Fibroblast of gingiva (primary cell): ENCODE data around the gene CXorf49B.
"Not testable (repeated sequence)": the region's sequence is repeated elsewhere in the genome, so short reads cannot be mapped to it uniquely, and the experiment has no call there.

Experiments used
- DNase-seq: peaks from one replicate; pipeline ENCODE4 v3.0.0-alpha.2; 2011; ENCODE audit warnings: low read depth

Gene CXorf49B

DNA sequence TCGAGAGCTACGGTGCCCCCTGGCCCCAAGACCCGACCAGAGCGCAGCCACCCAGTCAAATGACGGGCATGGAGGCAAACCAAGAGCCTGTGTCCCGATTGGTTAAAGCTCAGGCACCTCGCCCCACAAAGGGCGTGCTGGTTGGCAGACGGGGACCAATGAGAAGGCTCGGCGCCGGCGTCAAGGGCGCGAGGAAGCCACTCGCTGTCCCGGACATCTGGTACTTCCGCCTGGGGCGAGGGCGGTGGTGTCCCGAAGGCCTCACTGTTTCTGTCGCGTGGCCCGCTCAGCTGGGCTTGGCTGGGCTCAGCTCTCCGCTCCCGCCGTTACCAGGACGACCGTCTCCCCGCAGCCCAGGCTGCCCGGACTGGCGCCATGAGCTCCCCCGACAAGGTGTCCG, at the start of gene CXorf49B:
TSS of gene CXorf49B (plus strand) at position 301 of the 400 bp plus-strand sequence. CDS start at position 376, 75 bp downstream.
- not testable (repeated sequence) for DNase-seq

- DNase-seq: not testable (repeated sequence)
Measured at GRCh38 chrX:71714064-71714463, 49.1 kb upstream of the CXorf49B start.

GRCh38 chrX:71715551-71715950, 47.6 kb upstream of the CXorf49B start:
- DNase-seq: not testable (repeated sequence)

GRCh38 chrX:71716323-71716722, 46.8 kb upstream of the CXorf49B start:
- DNase-seq: not testable (repeated sequence)

- DNase-seq: not testable (repeated sequence)
Measured at GRCh38 chrX:71718185-71718584, 45.0 kb upstream of the CXorf49B start, which contains the start of gene CXorf49. Gene CXorf49 (minus strand): TSS chrX:71718285. CDS start chrX:71718151, 134 bp downstream.

DNA sequence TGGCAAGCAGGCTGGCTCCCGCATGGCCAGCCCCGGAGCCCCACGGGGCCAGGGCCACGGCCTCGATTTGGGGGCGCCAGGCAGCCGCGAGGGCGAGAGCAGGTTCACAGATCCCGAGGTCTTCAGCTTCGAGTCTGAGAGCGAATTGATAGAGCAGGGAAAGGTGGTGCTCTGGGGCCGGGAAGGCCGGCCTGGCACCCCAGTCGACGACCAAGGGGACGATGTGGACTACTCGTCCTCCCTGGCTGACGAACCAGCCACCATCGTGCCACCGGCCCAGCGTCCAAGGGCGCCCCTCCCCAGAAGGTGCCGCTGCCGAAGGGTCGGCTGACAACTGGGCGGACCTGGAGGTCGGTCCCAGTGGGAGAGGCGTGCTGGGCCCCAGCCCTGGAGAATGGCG, 44.0 kb upstream of the CXorf49B start:
- not testable (repeated sequence) for DNase-seq

- DNase-seq: not testable (repeated sequence)
Measured at GRCh38 chrX:71720289-71720886, 42.8 kb upstream of the CXorf49B start.

DNA sequence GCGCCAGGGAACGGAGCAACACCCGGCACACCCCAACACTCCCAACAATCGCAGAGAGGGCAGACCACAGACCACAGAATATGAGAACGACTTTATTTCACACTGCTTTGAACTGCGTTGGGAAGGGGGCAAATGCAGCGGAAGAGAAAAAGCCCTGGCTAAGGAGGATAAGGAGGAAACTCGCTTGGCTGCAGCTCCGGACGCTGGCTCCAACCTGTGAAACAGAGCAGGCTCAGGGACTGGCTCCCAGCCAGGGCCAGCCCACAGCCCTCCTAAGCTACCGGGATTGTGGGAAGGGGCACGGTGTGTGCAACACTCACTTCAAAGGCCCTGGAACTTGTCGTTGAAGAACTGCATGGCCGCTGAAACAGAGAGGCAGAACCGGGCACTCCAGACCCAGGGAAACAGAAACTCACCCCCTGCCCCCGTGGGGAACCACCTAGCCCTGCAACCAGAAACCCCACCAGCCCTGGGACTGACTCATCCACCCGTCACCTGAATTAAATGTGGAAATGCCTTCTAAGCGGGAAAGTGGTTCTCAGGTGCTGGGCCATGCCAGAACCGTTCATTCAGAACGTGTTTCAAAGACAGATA, 2.4 kb upstream of the CXorf49B start:
- DNase-seq: not testable (repeated sequence)

DNA sequence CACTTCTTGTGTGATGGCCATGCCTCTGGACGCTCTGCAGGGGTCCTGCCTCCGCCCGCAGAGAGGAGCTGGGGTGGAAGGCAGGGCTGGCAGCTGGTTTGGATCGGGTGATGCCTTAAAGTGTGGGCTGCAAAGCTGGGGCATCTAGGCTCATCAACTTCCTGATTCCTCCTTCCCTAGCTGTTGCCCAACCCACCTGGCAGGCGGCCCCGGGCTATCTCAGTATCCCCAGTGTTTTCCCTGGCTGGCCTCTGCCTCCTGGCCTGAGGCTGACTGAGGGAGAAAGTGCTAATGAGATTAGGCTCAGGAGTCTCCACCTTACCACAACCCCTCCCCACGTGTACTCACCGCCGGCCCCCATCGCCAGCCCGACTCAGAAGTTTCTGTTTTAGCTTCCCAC, 1.7 kb downstream of the CXorf49B start:
- DNase-seq: not testable (repeated sequence)

DNA sequence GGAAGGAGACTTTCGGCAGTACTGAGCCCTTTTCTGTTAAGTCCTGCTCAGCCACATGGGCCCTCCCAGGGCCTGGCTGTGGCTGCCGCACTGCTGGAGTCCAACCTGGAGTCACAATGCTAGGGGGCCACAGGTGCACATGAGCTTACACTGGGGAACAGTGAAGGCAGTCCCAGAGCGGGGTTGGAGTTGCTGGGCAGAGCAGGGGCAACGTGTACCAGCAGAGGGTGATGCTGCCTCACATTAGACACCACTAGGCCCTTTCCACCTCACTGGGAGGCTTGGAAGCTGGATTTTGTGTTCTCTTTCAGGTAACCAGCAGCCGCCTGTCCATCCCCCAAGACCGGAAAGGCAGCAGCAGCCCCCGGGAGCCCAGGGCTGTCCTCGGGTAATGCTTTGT, 2.5 kb downstream of the CXorf49B start:
- not testable (repeated sequence) for DNase-seq

- DNase-seq: not testable (repeated sequence)
Measured at GRCh38 chrX:71767134-71767533, 4.0 kb downstream of the CXorf49B start.

DNA sequence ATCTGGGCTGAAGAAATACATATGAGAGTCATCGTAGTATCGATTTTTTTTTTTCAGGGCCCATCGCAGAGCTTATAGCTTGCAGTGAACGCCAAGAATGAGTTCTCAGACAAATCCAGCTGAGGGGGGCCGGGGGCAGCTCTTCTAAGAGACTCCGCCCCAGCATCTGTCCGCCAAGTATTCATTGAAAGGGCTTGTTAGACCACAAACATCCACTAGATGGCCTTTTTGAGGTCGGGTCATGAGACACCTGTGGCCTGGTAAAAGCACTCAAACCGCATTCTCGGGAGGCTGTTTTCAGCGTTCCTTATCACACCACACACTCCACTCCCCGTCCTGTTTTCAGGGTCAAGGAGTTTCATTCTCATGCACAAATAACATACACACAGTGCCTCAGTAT, 15.2 kb downstream of the CXorf49B start:
- not testable (repeated sequence) for DNase-seq

DNA sequence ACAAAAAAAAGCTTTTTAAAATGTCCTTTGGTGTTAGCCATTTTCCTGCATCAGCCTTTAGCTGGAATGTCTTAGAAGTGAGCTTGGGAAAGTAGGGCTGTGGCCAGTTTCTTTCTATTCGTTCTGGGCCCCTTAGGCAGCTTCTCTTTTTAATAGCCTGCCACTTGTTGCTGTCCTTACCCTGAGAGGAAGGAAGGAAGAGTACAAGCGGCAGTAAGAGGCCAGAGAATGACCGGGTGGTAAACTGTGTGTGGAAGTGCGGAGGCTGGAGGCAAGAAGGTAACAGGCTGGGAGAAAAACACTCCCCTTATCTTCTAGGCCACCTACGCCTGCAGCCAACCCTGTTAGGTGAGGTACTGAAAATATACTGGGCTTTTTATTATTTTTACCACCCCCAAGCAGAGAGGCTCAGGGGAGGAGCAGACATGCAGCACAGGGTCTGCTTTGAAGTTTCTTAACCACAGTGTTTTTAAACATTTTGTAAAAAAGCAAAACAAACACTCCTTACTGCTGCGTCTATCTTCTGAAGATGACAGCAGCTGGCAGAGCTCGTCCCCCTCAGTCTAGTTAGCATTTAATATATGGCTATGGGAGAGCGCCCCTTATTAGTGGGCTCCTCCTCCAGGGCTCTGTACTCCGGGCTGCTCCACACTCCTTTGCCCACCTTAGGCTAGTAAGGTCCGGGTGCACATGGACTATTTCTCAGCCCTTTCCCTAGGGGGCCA, 19.2 kb downstream of the CXorf49B start:
- not testable (repeated sequence) for DNase-seq

GRCh38 chrX:71782950-71783299, 19.8 kb downstream of the CXorf49B start:
- not testable (repeated sequence) for DNase-seq

DNA sequence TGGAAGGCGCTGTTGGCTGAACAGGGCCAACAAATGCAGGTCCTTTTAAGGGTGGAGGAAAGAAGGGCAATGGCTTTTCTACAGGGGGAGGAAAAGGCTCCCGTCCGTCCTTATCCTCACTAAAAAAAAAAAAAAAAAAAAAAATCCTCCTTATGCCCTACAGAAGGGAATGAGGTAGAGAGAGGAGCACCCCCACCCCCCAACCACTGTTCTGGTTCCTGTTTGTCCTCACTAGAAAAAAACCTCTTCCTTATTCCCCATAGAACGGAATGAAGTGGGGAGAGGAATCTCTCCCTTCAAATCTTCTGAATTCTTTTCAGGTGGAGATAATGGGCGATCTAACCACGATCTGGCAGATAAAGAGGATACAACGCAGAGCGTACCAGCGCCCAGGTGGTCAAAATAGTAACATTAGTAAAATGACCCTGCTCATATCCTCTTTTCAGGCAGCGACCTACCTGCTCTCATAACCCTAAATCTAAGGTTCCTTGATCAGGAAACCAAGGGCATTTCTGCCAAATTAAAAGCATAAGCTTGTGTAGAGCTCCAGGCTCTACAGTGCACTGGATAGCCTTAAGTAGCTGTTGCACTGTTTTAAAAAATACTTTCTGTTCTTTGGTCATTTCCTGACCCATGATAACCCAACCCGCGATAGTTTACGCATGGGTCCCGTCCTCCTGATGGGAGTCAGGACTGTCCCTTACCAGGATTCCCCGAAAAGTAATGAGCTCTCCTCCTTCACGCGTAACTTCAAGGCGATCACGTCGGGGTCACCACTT, 20.6 kb downstream of the CXorf49B start:
- not testable (repeated sequence) for DNase-seq

DNA sequence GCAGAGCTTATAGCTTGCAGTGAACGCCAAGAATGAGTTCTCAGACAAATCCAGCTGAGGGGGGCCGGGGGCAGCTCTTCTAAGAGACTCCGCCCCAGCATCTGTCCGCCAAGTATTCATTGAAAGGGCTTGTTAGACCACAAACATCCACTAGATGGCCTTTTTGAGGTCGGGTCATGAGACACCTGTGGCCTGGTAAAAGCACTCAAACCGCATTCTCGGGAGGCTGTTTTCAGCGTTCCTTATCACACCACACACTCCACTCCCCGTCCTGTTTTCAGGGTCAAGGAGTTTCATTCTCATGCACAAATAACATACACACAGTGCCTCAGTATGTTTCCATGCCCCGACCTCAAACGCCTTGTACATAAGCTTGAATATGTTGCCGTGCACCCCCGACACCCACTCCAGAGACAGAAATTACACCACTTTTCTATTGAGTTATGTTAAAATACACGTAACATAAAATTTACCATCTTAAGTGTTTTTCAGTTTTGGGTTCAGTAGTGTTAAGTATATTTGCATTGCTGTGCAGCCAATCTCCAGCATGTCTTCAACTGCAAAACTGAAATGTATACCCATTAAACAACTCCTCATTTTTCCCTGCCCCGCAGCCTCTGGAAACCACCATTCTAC, 21.3 kb downstream of the CXorf49B start:
- DNase-seq: not testable (repeated sequence)

DNA sequence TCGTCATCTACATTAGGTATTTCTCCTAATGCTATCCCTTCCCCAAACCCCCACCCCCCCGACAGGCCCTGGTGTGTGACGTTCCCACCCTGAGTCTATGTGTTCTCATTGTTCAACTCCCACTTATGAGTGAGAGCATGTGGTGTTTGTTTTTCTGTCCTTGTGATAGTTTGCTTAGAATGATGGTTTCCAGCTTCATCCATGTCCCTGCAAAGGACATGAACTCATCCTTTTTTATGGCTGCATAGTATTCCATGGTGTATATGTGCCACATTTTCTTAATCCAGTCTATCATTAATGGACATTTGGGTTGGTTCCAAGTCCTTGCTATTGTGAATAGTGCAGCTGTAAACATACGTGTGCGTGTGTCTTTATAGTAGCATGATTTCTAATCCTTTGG, 43.3 kb downstream of the CXorf49B start:
- not testable (repeated sequence) for DNase-seq

- DNase-seq: no peak
Measured at GRCh38 chrX:71809886-71810285, 46.7 kb downstream of the CXorf49B start.

DNA sequence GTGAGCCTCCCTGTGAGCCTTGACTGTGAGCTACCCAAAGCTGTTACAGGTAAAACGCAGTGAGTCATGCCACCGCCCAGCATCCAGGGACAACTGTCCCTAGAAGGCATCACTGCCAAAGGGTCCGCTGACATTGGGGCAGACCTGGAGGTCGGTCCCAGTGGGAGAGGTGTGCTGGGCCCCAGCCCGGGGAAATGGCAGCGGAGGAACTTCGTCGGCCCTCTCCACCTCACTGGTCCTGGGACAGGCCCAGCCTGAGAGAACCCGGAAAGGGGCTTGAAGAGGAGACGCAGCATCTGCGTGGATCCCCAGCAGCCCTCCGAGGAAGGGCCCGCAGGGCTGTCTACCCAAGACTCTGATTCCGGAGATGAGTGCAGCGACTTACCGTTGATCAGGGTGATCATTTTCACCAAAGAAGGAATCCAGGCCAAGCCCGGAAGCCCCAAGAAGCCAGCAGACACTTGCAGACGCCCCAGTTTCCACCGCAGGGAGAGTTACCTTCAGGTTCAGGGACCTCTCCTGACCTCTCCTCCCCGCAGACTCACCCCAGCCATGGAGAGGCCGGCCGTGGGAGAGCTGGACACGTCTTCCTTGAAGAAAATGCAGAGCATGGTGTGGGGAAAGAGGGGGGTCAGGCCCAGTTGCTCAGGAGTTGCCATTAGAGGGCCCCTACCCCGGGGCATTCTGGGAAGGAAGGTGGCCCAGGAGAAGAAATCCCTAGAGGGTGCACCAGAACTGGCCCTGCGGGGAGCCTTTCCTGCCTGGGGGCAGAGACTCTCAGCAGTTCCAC, 51.2 kb downstream of the CXorf49B start:
- DNase-seq: no peak

DNA sequence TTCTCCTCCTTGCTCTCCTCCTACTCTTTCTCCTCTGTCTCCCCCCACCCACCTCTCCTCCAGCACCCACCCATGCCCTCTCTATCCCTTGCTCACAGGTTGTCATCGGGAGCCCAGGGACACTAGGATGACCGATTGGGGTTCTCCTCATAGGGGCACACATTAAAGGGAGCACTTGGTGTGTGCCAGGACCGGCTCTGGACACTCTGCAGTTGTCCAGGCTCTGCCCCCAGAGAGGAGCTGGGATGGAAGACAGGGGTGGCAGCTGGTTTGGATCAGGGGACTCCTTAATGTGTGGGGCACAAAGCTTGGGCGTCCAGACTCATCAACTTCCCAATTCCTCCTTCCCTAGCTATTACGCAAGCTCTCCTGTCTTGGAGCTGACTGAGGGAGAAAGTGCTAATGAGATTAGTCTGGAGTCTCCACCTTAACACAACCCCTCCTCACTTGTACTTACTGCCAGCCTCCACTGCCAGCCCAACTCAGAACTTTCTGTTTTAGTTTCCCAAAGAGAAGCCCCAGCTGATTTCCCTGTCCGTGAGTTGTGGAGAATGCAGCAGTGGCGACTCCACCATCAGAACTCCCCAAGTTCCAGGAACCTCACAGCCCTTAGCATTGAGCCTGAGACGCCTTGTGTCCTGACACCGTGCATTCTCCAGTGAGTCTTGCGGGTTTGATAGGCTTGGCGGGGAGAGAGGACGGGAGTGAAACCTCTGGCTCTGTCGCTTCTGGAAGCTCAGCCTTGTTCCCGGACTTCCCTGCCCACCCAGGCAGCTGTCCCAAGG, 52.2 kb downstream of the CXorf49B start:
- DNase-seq: no peak
